Measurements from ENCODE around the gene CISH. TPM values are rescaled to one million over a fixed set of nuclear protein-coding genes. Genes with fewer than 3 reads are reported as not detected.

The CISH gene
- total RNA-seq, 1 experiment from 2014 or later: 0.57 TPM

DNA sequence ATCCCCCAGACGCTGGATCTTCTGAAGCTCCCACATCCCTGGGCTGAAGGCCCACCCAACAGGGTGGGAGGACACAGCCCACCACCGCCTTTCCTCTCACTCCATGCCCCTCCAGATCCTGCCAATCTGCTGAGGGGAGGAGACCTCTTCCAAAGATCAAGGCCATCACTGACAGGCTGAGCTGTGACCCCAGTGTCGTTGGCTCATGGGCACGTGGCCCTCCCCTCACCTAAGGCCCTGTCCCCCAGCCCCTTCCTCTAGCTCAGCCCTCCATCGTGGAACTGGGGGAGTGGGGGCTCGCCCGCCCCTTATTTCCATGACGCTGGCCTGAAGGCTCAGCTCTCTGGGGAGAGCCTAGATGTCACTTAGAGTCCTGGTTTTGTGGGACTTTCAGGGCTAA, 54.5 kb downstream of the CISH start:
- no peaks in the 10 kb centered on the region for H3K9me3 ChIP-seq (ENCODE audit: control insufficient read depth, insufficient read depth, low read depth, low read length)
- ChIA-PET POLR2A (no interaction called here), CTCF (no interaction called here)
- no peaks in the 10 kb centered on the region for H3K4me1 ChIP-seq (ENCODE audit: control insufficient read depth, insufficient read depth, low read length)
- ATAC-seq: no peak
- in situ Hi-C loops (cut with HindIII; ENCODE audit: low pct_unique_long_range_greater_than_20kb, low sequenced_read_pairs): no loop called here
- H3K36me3 ChIP-seq (ENCODE audit: control insufficient read depth, insufficient read depth, low read length): no peaks in the 10 kb centered on the region
- H3K4me3 ChIP-seq (ENCODE audit: low read depth in 2 of 2, low read length in 2 of 2): no peak overlapping the region
- no peak for DNase-seq (ENCODE audit: low read depth, low spot score)
- intact Hi-C loops (cut with micrococcal nuclease; ENCODE audit: unreplicated experiment): no loop called here
- H3K27me3 ChIP-seq (ENCODE audit: control insufficient read depth, insufficient read depth, low read length): no peaks in the 10 kb centered on the region
- TF ChIP-seq SIN3A (IDR thresholded peaks at IDR 0.05; ENCODE audit: borderline replicate concordance, insufficient read depth, low read depth, low read length) (no peak), CTCF (IDR thresholded peaks at IDR 0.05) (no peak), POLR2AphosphoS5 (IDR thresholded peaks at IDR 0.05; ENCODE audit: low read depth, low read length) (no peak), TCF7L2 (IDR thresholded peaks at IDR 0.05; ENCODE audit: low read depth, low read length) (no peak)
- TF ChIP-seq, protein P1, sequence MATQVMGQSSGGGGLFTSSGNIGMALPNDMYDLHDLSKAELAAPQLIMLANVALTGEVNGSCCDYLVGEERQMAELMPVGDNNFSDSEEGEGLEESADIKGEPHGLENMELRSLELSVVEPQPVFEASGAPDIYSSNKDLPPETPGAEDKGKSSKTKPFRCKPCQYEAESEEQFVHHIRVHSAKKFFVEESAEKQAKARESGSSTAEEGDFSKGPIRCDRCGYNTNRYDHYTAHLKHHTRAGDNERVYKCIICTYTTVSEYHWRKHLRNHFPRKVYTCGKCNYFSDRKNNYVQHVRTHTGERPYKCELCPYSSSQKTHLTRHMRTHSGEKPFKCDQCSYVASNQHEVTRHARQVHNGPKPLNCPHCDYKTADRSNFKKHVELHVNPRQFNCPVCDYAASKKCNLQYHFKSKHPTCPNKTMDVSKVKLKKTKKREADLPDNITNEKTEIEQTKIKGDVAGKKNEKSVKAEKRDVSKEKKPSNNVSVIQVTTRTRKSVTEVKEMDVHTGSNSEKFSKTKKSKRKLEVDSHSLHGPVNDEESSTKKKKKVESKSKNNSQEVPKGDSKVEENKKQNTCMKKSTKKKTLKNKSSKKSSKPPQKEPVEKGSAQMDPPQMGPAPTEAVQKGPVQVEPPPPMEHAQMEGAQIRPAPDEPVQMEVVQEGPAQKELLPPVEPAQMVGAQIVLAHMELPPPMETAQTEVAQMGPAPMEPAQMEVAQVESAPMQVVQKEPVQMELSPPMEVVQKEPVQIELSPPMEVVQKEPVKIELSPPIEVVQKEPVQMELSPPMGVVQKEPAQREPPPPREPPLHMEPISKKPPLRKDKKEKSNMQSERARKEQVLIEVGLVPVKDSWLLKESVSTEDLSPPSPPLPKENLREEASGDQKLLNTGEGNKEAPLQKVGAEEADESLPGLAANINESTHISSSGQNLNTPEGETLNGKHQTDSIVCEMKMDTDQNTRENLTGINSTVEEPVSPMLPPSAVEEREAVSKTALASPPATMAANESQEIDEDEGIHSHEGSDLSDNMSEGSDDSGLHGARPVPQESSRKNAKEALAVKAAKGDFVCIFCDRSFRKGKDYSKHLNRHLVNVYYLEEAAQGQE (IDR thresholded peaks at IDR 0.05; ENCODE audit: insufficient read depth in 1 of 2, low read depth in 2 of 2, low read length in 1 of 2): no peak
- BruUV-seq (replicated peaks): no TSS peak
- no peak overlapping the region for H3K27ac ChIP-seq (ENCODE audit: low read length)

Other genes with a start within 250 kb of the CISH start
- 0.59 TPM for gene CACNA2D2, start 108.1 kb downstream of the CISH start, total RNA-seq (2021; ENCODE audit: unreplicated experiment)
- gene C3orf18, start 44.0 kb downstream of the CISH start, total RNA-seq (2021; ENCODE audit: unreplicated experiment): 5.0 TPM
- 12.1 TPM for gene HEMK1, start 42.3 kb downstream of the CISH start, total RNA-seq (2021; ENCODE audit: unreplicated experiment)
- gene MAPKAPK3, start 5.4 kb upstream of the CISH start, total RNA-seq (2021; ENCODE audit: unreplicated experiment): 14.8 TPM
- gene DOCK3, start 63.2 kb upstream of the CISH start, total RNA-seq (2021; ENCODE audit: unreplicated experiment): 0.21 TPM